PFSK-1 (cell line): ENCODE data around the gene MPIG6B.

Experiments
- FOXP2 ChIP-seq: optimal IDR thresholded peaks from 2 replicates; pipeline ENCODE3; 2011; ENCODE audit warnings: borderline replicate concordance, control low read depth, inconsistent platforms; ENCODE audit not compliant: insufficient read depth; ENCODE audit errors: extremely low read length, extremely low read depth
- POLR2AphosphoS5 ChIP-seq: IDR thresholded peaks from 2 replicates; pipeline ENCODE4 v1.6.1; 2012; ENCODE audit warnings: low read depth, mild to moderate bottlenecking, control low read depth, low read length, moderate library complexity
- REST ChIP-seq, 2 experiments: IDR thresholded peaks; 2 replicates each; pipeline versions ENCODE4 v1.6.1 to v1.8.0; 2011 to 2012; ENCODE audit warnings: low read depth in 2 of 2, low read length in 2 of 2, control low read depth in 1 of 2, inconsistent platforms in 1 of 2, mild to moderate bottlenecking in 1 of 2, moderate library complexity in 1 of 2; ENCODE audit not compliant: insufficient read depth in 1 of 2
- SIN3A ChIP-seq: IDR thresholded peaks from 2 replicates; pipeline ENCODE4 v1.6.1; 2012; ENCODE audit warnings: mild to moderate bottlenecking, low read length, moderate library complexity, borderline replicate concordance; ENCODE audit not compliant: insufficient read depth
- TAF1 ChIP-seq: IDR thresholded peaks from 2 replicates; pipeline ENCODE4 v1.6.1; 2012; ENCODE audit warnings: low read length, control low read depth, borderline replicate concordance; ENCODE audit not compliant: insufficient read depth

Gene MPIG6B

GRCh38 chr6:31701666-31702404, 21.3 kb upstream of the MPIG6B start:
- TF ChIP-seq REST (IDR thresholded peaks at IDR 0.05; ENCODE audit: insufficient read depth in 1 of 2, low read depth in 2 of 2, low read length in 2 of 2) (no peak), POLR2AphosphoS5 (no peak), FOXP2 (no peak), SIN3A (no peak)

GRCh38 chr6:31702405-31702818, 20.8 kb upstream of the MPIG6B start:
- TF ChIP-seq SIN3A, result no peak
- TF ChIP-seq POLR2AphosphoS5, result no peak
- TF ChIP-seq TAF1, result no peak
- no peak for TF ChIP-seq FOXP2
- no peak for TF ChIP-seq REST (IDR thresholded peaks at IDR 0.05; ENCODE audit: insufficient read depth in 1 of 2, low read depth in 2 of 2, low read length in 2 of 2)

GRCh38 chr6:31702819-31703716, 20.1 kb upstream of the MPIG6B start, which contains the start of gene ABHD16A:
TSS of gene ABHD16A (minus strand) at chr6:31703324. CDS start at chr6:31703281, 43 bp downstream.
- TF ChIP-seq TAF1 (no peak), REST (IDR thresholded peaks at IDR 0.05; ENCODE audit: insufficient read depth in 1 of 2, low read depth in 2 of 2, low read length in 2 of 2) (no peak), SIN3A (peak; percentile 52; the same call in 1 of the 2 replicates), FOXP2 (peak; percentile 95), POLR2AphosphoS5 (peak; percentile 88)

- TF ChIP-seq SIN3A (no peak), FOXP2 (no peak), REST (IDR thresholded peaks at IDR 0.05; ENCODE audit: insufficient read depth in 1 of 2, low read depth in 2 of 2, low read length in 2 of 2) (no peak), TAF1 (no peak)
Observed at GRCh38 chr6:31705931-31706330, 17.2 kb upstream of the MPIG6B start.
